LNCaP clone FGC (cell line): ENCODE results near the gene COL17A1.
A peak's percentile ranks its signal among the peaks of the same experiment; 100 is the strongest.

ENCODE experiments used
- DNase-seq: peaks from one replicate; pipeline ENCODE4 v3.0.0-alpha.2; 2011; ENCODE audit warnings: low read depth
- H3K4me3 ChIP-seq: 2 replicates; pipeline ENCODE4 v1.5.1; 2011; ENCODE audit warnings: mild to moderate bottlenecking, low read depth, low read length, control low read depth
- CTCF ChIP-seq: IDR thresholded peaks from 2 replicates; pipeline ENCODE4 v1.5.1; 2012; ENCODE audit warnings: mild to moderate bottlenecking; ENCODE audit not compliant: control insufficient read depth, insufficient read depth; ENCODE audit errors: extremely low read depth

The COL17A1 gene

GRCh38 chr10:104121485-104122224 lies 36.0 kb upstream of the COL17A1 start, which contains the start of gene SFR1:
Gene SFR1, plus strand, starts transcription at chr10:104122171. Its CDS starts 13 bp downstream, at chr10:104122184.
- peak; percentile 73 for TF ChIP-seq CTCF
- peak; percentile 94 for DNase-seq
- peak within 1 kb of the TSS; percentile 78 for H3K4me3 ChIP-seq

DNA sequence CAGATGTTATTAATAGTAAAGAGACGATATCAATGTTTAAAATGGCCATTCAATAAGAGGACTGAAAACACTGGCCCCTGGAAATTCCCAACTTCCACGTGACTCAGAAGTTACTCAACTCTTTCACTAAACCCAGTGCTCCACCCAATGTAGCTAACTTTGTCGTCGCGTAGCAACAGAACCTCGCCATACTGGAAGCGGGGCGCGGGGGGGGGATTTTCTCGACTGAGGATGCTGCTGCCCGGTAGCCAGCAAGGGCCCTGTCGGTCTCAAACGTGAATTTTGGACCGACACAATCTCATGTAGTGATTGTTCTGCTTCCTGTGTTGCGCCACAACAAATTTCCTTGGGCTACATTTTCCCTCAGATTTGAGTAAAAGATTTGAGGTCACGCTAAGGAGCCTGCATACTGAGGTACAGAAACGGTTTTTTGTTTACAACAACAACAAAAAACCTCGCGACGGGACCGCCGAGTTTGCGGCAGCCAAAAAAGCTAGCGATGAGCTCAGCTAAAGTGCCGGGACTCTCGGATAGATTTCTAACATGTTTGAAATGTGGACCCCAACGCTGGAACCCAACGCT lies 35.3 kb upstream of the COL17A1 start:
- DNase-seq, result no peak
- no peak for TF ChIP-seq CTCF
- peak overlapping the region; percentile 78 for H3K4me3 ChIP-seq

DNA sequence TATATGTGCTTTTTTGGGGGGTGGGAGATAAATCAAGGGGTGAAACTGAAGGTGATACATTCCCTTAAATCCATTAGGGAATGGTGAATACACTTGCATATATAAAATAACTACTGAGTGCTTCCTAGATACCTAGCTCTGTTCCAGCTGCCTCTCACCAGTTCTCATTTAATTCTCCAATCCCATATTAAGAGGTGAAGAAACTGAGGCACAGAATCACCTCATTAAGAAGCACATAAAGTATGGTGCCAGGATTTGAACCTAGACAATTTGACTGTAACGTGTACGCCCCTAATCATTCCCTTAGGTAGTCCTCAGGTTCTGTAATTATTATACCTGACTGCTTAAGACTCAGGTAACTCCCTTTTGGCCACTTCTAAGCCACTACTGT lies 34.8 kb upstream of the COL17A1 start:
- TF ChIP-seq CTCF, result no peak
- no peak for DNase-seq
- H3K4me3 ChIP-seq, result peak overlapping the region; percentile 78

GRCh38 chr10:104119996-104120395 lies 34.3 kb upstream of the COL17A1 start:
- H3K4me3 ChIP-seq, result no peak overlapping the region
- TF ChIP-seq CTCF, result no peak
- DNase-seq, result no peak

DNA sequence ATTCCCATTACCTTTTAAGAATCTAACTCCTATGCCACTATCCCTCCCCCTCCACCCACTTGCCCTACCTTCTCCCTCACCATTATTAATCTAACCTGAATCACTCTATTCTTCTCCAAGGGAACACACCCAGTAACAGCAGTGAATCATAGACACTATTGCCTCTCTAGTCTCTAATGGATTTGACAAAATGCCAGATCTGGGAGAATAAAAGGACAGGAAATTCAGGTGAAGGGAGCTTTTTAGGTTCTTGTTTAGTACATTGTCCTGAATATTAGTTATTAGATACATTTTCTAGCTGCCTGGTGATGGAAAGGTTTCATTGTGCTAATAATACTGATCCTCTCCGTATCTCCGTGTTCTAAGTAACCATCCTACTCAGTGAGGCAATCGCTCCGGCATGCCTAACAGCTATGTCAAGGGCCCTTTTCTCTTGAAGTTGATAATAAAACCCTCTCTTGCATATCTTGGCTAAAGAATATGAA lies 32.2 kb upstream of the COL17A1 start:
- TF ChIP-seq CTCF, result no peak
- no peak overlapping the region for H3K4me3 ChIP-seq
- DNase-seq, result no peak

- no peak overlapping the region for H3K4me3 ChIP-seq
- no peak for TF ChIP-seq CTCF
- DNase-seq, result no peak
These were observed 27.8 kb upstream of the COL17A1 start for GRCh38 chr10:104113376-104113956.
